IMR-90 (cell line): ENCODE data around the gene RHBDF1. TPM values are rescaled to one million over a fixed set of nuclear protein-coding genes. Genes with fewer than 3 reads are reported as not detected.
"Not testable (repeated sequence)": the region's sequence is repeated elsewhere in the genome, so short reads cannot be mapped to it uniquely, and the experiment has no call there.

Source experiments
- ATAC-seq: fragments of 200-7000 bp; cut with Tn5 transposase; 2 replicates; pipeline ENCODE4 v1.9.1; 2020; ENCODE audit warnings: low read depth, mild to moderate bottlenecking, moderate library complexity
- BruUV-seq: library from RNA; stranded (reverse); fragments of 400-500 nt; replicated peaks from 2 replicates; lab custom pipeline; 2021; lab: Mats Ljungman, UMichigan
- CTCF ChIA-PET: fragments of 300-600 bp; formaldehyde crosslinking; extraction: SDS; loops from one replicate; lab custom pipeline; 2021; ENCODE audit warnings: antibody characterized with exemption; lab: Yijun Ruan, JAX
- POLR2A ChIA-PET: fragments of 300-600 bp; sonication (Branson Sonifier 250); formaldehyde crosslinking; loops from one replicate; lab custom pipeline; 2022; ENCODE audit warnings: antibody characterized with exemption; ENCODE audit not compliant: unreplicated experiment; lab: Charles Lee
- DNase-seq: peaks from one replicate; pipeline ENCODE4 v3.0.0; 2013
- H2AFZ ChIP-seq: replicated peaks from 2 replicates; pipeline ENCODE3; 2013; ENCODE audit warnings: low read length, mild to moderate bottlenecking; ENCODE audit not compliant: poor library complexity
- H2AK5ac ChIP-seq: 2 replicates; pipeline ENCODE4 v1.6.1; 2013; ENCODE audit warnings: low read depth, low read length, inconsistent platforms
- H2AK9ac ChIP-seq: replicated peaks from 2 replicates; pipeline ENCODE3; 2013; ENCODE audit warnings: mild to moderate bottlenecking, low read depth, low read length, moderate library complexity; ENCODE audit not compliant: poor library complexity
- H2BK120ac ChIP-seq: 2 replicates; pipeline ENCODE4 v1.6.1; 2013; ENCODE audit warnings: low read depth, low read length, inconsistent platforms
- H2BK15ac ChIP-seq: 3 replicates; pipeline ENCODE4 v1.6.1; 2013; ENCODE audit warnings: low read depth, low read length, inconsistent platforms
- H2BK20ac ChIP-seq: 2 replicates; pipeline ENCODE4 v1.6.1; 2013; ENCODE audit warnings: low read depth, mild to moderate bottlenecking, inconsistent platforms, low read length, moderate library complexity
- H2BK5ac ChIP-seq: 2 replicates; pipeline ENCODE4 v1.6.1; 2013; ENCODE audit warnings: mild to moderate bottlenecking, low read depth, low read length, inconsistent platforms; ENCODE audit not compliant: poor library complexity, severe bottlenecking
- H3K14ac ChIP-seq: replicated peaks from 2 replicates; pipeline ENCODE4 v1.6.1; 2013; ENCODE audit warnings: low read depth, low read length, inconsistent platforms
- H3K18ac ChIP-seq: 2 replicates; pipeline ENCODE4 v1.6.1; 2013; ENCODE audit warnings: low read depth, low read length, control low read depth
- H3K23ac ChIP-seq: 2 replicates; pipeline ENCODE4 v1.6.1; 2013; ENCODE audit warnings: low read depth, low read length, inconsistent platforms
- H3K27ac ChIP-seq: 2 replicates; pipeline ENCODE4 v1.5.1; 2013; ENCODE audit warnings: mild to moderate bottlenecking, control low read depth, low read length; ENCODE audit not compliant: insufficient read depth
- H3K27me3 ChIP-seq: 2 replicates; pipeline ENCODE4 v1.6.1; 2013; ENCODE audit warnings: low read length; ENCODE audit not compliant: control insufficient read depth, insufficient read depth
- H3K36me3 ChIP-seq: 2 replicates; pipeline ENCODE4 v1.6.1; 2013; ENCODE audit warnings: low read length, mixed read lengths; ENCODE audit not compliant: control insufficient read depth, insufficient read depth
- H3K4ac ChIP-seq: 2 replicates; pipeline ENCODE4 v1.6.1; 2013; ENCODE audit warnings: low read depth, low read length, inconsistent platforms
- H3K4me1 ChIP-seq: 2 replicates; pipeline ENCODE4 v1.6.1; 2013; ENCODE audit warnings: low read length, mixed read lengths; ENCODE audit not compliant: control insufficient read depth, insufficient read depth
- H3K4me2 ChIP-seq: 2 replicates; pipeline ENCODE4 v1.6.1; 2013; ENCODE audit warnings: low read depth, mild to moderate bottlenecking, control low read depth, low read length, moderate library complexity
- H3K4me3 ChIP-seq: 2 replicates; pipeline ENCODE4 v1.5.1; 2013; ENCODE audit warnings: low read depth, mild to moderate bottlenecking, control low read depth, low read length, moderate library complexity; ENCODE audit not compliant: insufficient read depth
- H3K56ac ChIP-seq: 2 replicates; pipeline ENCODE4 v1.6.1; 2013; ENCODE audit warnings: low read length, inconsistent platforms; ENCODE audit not compliant: insufficient read depth; ENCODE audit errors: extremely low read depth
- H3K79me1 ChIP-seq, 2 experiments: 2 replicates each; pipeline ENCODE4 v1.6.1; 2013; ENCODE audit warnings: low read length in 2 of 2, inconsistent platforms in 1 of 2, low read depth in 1 of 2
- H3K9ac ChIP-seq: 2 replicates; pipeline ENCODE4 v1.6.1; 2013; ENCODE audit warnings: low read depth, low read length, control low read depth
- H3K9me1 ChIP-seq: 2 replicates; pipeline ENCODE4 v1.6.1; 2013; ENCODE audit warnings: low read length, inconsistent platforms; ENCODE audit not compliant: insufficient read depth
- H3K9me3 ChIP-seq: 2 replicates; pipeline ENCODE4 v1.6.1; 2013; ENCODE audit warnings: low read length; ENCODE audit not compliant: control insufficient read depth, insufficient read depth
- H4K20me1 ChIP-seq: 2 replicates; pipeline ENCODE4 v1.6.1; 2013; ENCODE audit warnings: low read length, inconsistent platforms; ENCODE audit not compliant: insufficient read depth
- H4K5ac ChIP-seq: 2 replicates; pipeline ENCODE4 v1.6.1; 2013; ENCODE audit warnings: mild to moderate bottlenecking, low read depth, low read length, control low read depth
- H4K8ac ChIP-seq, 2 experiments: 2 replicates each; pipeline ENCODE4 v1.6.1; 2013; ENCODE audit warnings: low read depth in 2 of 2, low read length in 2 of 2, control low read depth in 1 of 2, inconsistent platforms in 1 of 2
- H4K91ac ChIP-seq: 2 replicates; pipeline ENCODE4 v1.6.1; 2013; ENCODE audit warnings: low read depth, low read length, inconsistent platforms; ENCODE audit not compliant: insufficient read depth
- WGBS, 2 experiments: methylation state at CpG; one replicate each; pipeline versions ENCODE4 v1.1.5 to v1.1.7; 2013; ENCODE audit warnings: missing lambda C conversion rate in 2 of 2; ENCODE audit not compliant: insufficient read length in 1 of 2; ENCODE audit errors: extremely low coverage in 2 of 2; 5-methylcytosine and 5-hydroxymethylcytosine counted together
- dilution Hi-C: fragments of 300-500 bp; cut with HindIII; formaldehyde crosslinking; loops from one replicate; pipeline ENCODE4 v1.14.3; 2018; ENCODE audit warnings: low sequenced_read_pairs; ENCODE audit not compliant: unreplicated experiment
- in situ Hi-C: fragments of 300-500 bp; cut with MboI; formaldehyde crosslinking; loops from 3 replicates; pipeline ENCODE4 v1.14.3; 2019; ENCODE audit warnings: low sequenced_read_pairs, inconsistent platforms, mixed read lengths
- intact Hi-C: fragments of 100-400 bp; cut with micrococcal nuclease; formaldehyde crosslinking; loops from 2 replicates; pipeline ENCODE4 v1.10.0; 2022
- polyA plus RNA-seq, 3 experiments: library from polyadenylated mRNA; depleted of rRNA; stranded (reverse); fragments of >200 nt; gene quantifications; 2 replicates each; pipeline ENCODE4 v1.2.3, GENCODE V29; 2012; ENCODE audit warnings: low replicate concordance in 1 of 3
- total RNA-seq: library from RNA; depleted of rRNA; stranded (reverse); fragments of >200 nt; gene quantifications from 2 replicates; pipeline ENCODE4 v1.2.3, GENCODE V29; 2012

Gene RHBDF1
- total and polyA plus RNA-seq, 2 of the 4 experiments (the other 2 are of a cell fraction): 13.8 to 86.6 TPM

DNA sequence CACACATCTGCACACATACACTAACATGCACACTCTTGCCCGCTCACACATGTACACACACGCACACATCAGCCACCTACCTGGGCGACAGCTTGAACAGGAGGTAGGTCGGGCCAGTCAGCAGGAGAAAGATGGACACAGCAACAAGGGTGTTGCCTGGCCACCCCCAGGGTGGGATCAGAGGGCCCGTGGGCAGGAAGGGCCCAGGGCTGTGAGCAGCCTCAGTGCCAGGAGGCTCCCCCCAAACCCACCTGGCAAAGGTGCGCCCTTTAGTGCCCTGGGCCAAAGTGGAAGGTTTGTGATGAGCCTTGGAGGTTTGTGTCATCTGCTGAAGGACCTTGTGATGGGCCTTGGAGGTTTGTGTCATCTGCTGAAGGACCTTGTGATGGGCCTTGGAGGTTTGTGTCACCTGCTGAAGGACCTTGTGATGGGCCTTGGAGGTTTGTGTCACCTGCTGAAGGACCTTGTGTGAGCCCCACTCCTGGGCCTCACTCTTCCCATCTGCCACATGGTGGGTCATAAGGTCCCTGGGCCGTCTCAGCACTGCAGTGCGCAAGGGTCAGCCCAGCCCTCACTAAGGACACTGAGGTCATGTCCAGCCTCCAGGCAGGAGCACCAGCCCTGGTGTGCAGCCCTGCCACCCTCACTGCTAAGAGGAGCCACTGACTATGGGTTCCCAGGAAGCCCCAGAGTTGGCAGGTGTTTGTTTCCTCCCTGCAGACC lies 39.1 kb downstream of the RHBDF1 start:
- H2AK5ac ChIP-seq, H2BK5ac ChIP-seq, H4K5ac ChIP-seq, H3K14ac ChIP-seq, H2AFZ ChIP-seq, H2BK120ac ChIP-seq, H3K18ac ChIP-seq, intact Hi-C loops, H3K36me3 ChIP-seq, H2BK15ac ChIP-seq, CTCF ChIA-PET, H3K56ac ChIP-seq, H3K9me1 ChIP-seq, H4K91ac ChIP-seq, H3K27ac ChIP-seq, POLR2A ChIA-PET, H3K9ac ChIP-seq, H2BK20ac ChIP-seq, dilution Hi-C loops, H3K4me3 ChIP-seq, H3K4ac ChIP-seq, H3K4me1 ChIP-seq, H3K4me2 ChIP-seq, H3K23ac ChIP-seq, ATAC-seq, DNase-seq, H4K8ac ChIP-seq, in situ Hi-C loops, H3K9me3 ChIP-seq, H2AK9ac ChIP-seq, H4K20me1 ChIP-seq, H3K79me1 ChIP-seq, BruUV-seq, H3K27me3 ChIP-seq: not testable (repeated sequence)
- no CpG with 5 or more reads among the region's 8 CpGs for WGBS, 2 experiments

GRCh38 chr16:30627-31026 lies 41.8 kb downstream of the RHBDF1 start:
- BruUV-seq, dilution Hi-C loops, DNase-seq, CTCF ChIA-PET, H3K27me3 ChIP-seq, H2BK5ac ChIP-seq, H3K27ac ChIP-seq, H2BK120ac ChIP-seq, POLR2A ChIA-PET, H3K9me1 ChIP-seq, H3K56ac ChIP-seq, H2AFZ ChIP-seq, H3K14ac ChIP-seq, H4K8ac ChIP-seq, H3K79me1 ChIP-seq, in situ Hi-C loops, H4K20me1 ChIP-seq, H3K9ac ChIP-seq, H3K4ac ChIP-seq, H3K23ac ChIP-seq, H2BK20ac ChIP-seq, intact Hi-C loops, H3K4me3 ChIP-seq, H3K36me3 ChIP-seq, H2AK9ac ChIP-seq, H4K5ac ChIP-seq, H4K91ac ChIP-seq, H3K4me1 ChIP-seq, H3K4me2 ChIP-seq, H3K18ac ChIP-seq, H3K9me3 ChIP-seq, ATAC-seq, H2AK5ac ChIP-seq, H2BK15ac ChIP-seq: not testable (repeated sequence)
- no CpG with 5 or more reads among the region's 7 CpGs for WGBS, 2 experiments
